SK-N-SH treated with all-trans-retinoic acid at 6 μM for 48 hours (cell line): ENCODE data around the gene NFS1.

Experiments used
- ATAC-seq: fragments of 200-7000 bp; cut with Tn5 transposase; 3 replicates; pipeline ENCODE4 v1.9.1; 2020; ENCODE audit warnings: mild to moderate bottlenecking, moderate library complexity
- ARNTL ChIP-seq: fragments of 450-650 bp; formaldehyde crosslinking; IDR thresholded peaks from 2 replicates; pipeline ENCODE4 v1.5.0; 2020; ENCODE audit warnings: low read depth, mild to moderate bottlenecking, moderate library complexity, borderline replicate concordance
- BACH2 ChIP-seq: fragments of 250-450 bp; sonication (Bioruptor Pico); IDR thresholded peaks from 2 replicates; pipeline ENCODE4 v1.9.0; 2021; ENCODE audit warnings: mild to moderate bottlenecking, borderline replicate concordance
- CSDC2 ChIP-seq: fragments of 250-450 bp; sonication (Bioruptor Pico); IDR thresholded peaks from 2 replicates; pipeline ENCODE4 v1.5.0; 2020; ENCODE audit warnings: mild to moderate bottlenecking, moderate library complexity
- ESRRG ChIP-seq: fragments of 250-450 bp; sonication (Bioruptor Pico); IDR thresholded peaks from 2 replicates; pipeline ENCODE4 v1.6.1; 2021; ENCODE audit warnings: mild to moderate bottlenecking
- ISL1 ChIP-seq: fragments of 250-450 bp; sonication (Bioruptor Pico); IDR thresholded peaks from 2 replicates; pipeline ENCODE4 v2.1.2; 2022; ENCODE audit warnings: mild to moderate bottlenecking, moderate library complexity
- PPARA ChIP-seq: fragments of 250-450 bp; sonication (Bioruptor Pico); IDR thresholded peaks from 2 replicates; pipeline ENCODE4 v1.5.0; 2020; ENCODE audit warnings: mild to moderate bottlenecking, borderline replicate concordance
- RARB ChIP-seq: fragments of 250-450 bp; sonication (Bioruptor Pico); IDR thresholded peaks from 2 replicates; pipeline ENCODE4 v1.8.0; 2021; ENCODE audit warnings: mild to moderate bottlenecking, moderate library complexity
- SNAI2 ChIP-seq: fragments of 250-450 bp; sonication (Bioruptor Pico); IDR thresholded peaks from 2 replicates; pipeline ENCODE4 v1.5.0; 2020; ENCODE audit warnings: mild to moderate bottlenecking, moderate library complexity
- TCF4 ChIP-seq: fragments of 250-450 bp; sonication (Bioruptor Pico); IDR thresholded peaks from 2 replicates; pipeline ENCODE4 v1.8.0; 2021; ENCODE audit warnings: mild to moderate bottlenecking, moderate library complexity, borderline replicate concordance
- TOX ChIP-seq: fragments of 250-450 bp; sonication (Bioruptor Pico); IDR thresholded peaks from 2 replicates; pipeline ENCODE4 v1.8.0; 2021; ENCODE audit warnings: mild to moderate bottlenecking, moderate library complexity, borderline replicate concordance
- ZC3H10 ChIP-seq: fragments of 250-450 bp; sonication (Bioruptor Pico); IDR thresholded peaks from 2 replicates; pipeline ENCODE4 v1.5.1; 2021; ENCODE audit warnings: mild to moderate bottlenecking, moderate library complexity
- ZFP3 ChIP-seq: fragments of 250-450 bp; sonication (Bioruptor Pico); IDR thresholded peaks from 2 replicates; pipeline ENCODE4 v1.5.0; 2020; ENCODE audit warnings: mild to moderate bottlenecking, moderate library complexity
- ZFP30 ChIP-seq: fragments of 450-650 bp; formaldehyde crosslinking; IDR thresholded peaks from 2 replicates; pipeline ENCODE4 v1.5.0; 2022; ENCODE audit warnings: mild to moderate bottlenecking, moderate library complexity
- ZNF565 ChIP-seq: fragments of 450-650 bp; formaldehyde crosslinking; conservative IDR thresholded peaks from 2 replicates; pipeline ENCODE4 v1.5.0; 2020; ENCODE audit warnings: low read depth, mild to moderate bottlenecking, moderate library complexity
- ZNF70 ChIP-seq: fragments of 450-650 bp; formaldehyde crosslinking; IDR thresholded peaks from 2 replicates; pipeline ENCODE4 v1.5.0; 2020; ENCODE audit warnings: mild to moderate bottlenecking, moderate library complexity
- ZNF8 ChIP-seq: fragments of 450-650 bp; formaldehyde crosslinking; IDR thresholded peaks from 2 replicates; pipeline ENCODE4 v1.5.0; 2020; ENCODE audit warnings: mild to moderate bottlenecking, moderate library complexity
- TF ChIP-seq, protein P1 (sequence below): fragments of 250-450 bp; sonication (Bioruptor Pico); IDR thresholded peaks from 2 replicates; pipeline ENCODE4 v1.8.0; 2020; ENCODE audit warnings: mild to moderate bottlenecking, moderate library complexity, borderline replicate concordance
- TF ChIP-seq, protein P2 (sequence below): fragments of 250-450 bp; sonication (Bioruptor Pico); IDR thresholded peaks from 2 replicates; pipeline ENCODE4 v1.5.1; 2021; ENCODE audit warnings: mild to moderate bottlenecking, moderate library complexity
- TF ChIP-seq, protein P3 (sequence below): fragments of 250-450 bp; sonication (Bioruptor Pico); IDR thresholded peaks from 2 replicates; pipeline ENCODE4 v1.5.0; 2020; ENCODE audit warnings: mild to moderate bottlenecking, moderate library complexity
- TF ChIP-seq, protein P4 (sequence below): fragments of 250-450 bp; sonication (Bioruptor Pico); IDR thresholded peaks from 2 replicates; pipeline ENCODE4 v1.5.1; 2020; ENCODE audit warnings: low read depth, mild to moderate bottlenecking, moderate library complexity
- TF ChIP-seq, protein P5 (sequence below): fragments of 250-450 bp; sonication (Bioruptor Pico); IDR thresholded peaks from 2 replicates; pipeline ENCODE4 v1.8.0; 2021; ENCODE audit warnings: low read depth, mild to moderate bottlenecking, moderate library complexity, borderline replicate concordance

The NFS1 gene

DNA sequence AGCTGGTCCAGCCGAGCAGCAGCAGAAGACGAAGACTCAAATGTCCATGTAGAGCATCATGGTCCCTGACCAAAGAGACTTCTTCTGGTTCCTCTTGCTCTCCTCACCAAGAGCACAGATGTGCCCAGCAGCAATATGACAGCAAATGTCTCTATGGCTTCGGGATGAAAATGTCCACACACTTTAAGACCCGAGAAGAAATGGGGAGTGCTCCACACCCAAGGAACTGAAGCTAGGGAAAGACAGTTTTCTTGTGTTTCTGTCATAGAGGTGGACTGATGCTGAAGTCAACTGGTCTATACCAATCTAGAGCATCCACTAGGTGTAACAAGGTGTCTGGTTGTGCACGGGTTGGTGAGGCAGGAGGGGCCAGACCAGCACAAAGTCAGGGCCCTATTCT, 29.9 kb downstream of the NFS1 start (continued):
- TF ChIP-seq, protein P1, sequence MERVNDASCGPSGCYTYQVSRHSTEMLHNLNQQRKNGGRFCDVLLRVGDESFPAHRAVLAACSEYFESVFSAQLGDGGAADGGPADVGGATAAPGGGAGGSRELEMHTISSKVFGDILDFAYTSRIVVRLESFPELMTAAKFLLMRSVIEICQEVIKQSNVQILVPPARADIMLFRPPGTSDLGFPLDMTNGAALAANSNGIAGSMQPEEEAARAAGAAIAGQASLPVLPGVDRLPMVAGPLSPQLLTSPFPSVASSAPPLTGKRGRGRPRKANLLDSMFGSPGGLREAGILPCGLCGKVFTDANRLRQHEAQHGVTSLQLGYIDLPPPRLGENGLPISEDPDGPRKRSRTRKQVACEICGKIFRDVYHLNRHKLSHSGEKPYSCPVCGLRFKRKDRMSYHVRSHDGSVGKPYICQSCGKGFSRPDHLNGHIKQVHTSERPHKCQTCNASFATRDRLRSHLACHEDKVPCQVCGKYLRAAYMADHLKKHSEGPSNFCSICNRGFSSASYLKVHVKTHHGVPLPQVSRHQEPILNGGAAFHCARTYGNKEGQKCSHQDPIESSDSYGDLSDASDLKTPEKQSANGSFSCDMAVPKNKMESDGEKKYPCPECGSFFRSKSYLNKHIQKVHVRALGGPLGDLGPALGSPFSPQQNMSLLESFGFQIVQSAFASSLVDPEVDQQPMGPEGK: no peak
- TF ChIP-seq TCF4 (CRISPR knock-in tag): no peak
- TF ChIP-seq ISL1: no peak
- TF ChIP-seq BACH2: no peak
- no peak for TF ChIP-seq ZNF70 (CRISPR knock-in tag)
- TF ChIP-seq, protein P2, sequence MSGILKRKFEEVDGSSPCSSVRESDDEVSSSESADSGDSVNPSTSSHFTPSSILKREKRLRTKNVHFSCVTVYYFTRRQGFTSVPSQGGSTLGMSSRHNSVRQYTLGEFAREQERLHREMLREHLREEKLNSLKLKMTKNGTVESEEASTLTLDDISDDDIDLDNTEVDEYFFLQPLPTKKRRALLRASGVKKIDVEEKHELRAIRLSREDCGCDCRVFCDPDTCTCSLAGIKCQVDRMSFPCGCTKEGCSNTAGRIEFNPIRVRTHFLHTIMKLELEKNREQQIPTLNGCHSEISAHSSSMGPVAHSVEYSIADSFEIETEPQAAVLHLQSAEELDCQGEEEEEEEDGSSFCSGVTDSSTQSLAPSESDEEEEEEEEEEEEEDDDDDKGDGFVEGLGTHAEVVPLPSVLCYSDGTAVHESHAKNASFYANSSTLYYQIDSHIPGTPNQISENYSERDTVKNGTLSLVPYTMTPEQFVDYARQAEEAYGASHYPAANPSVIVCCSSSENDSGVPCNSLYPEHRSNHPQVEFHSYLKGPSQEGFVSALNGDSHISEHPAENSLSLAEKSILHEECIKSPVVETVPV (CRISPR knock-in tag): no peak
- TF ChIP-seq ZFP30 (CRISPR knock-in tag): no peak

DNA sequence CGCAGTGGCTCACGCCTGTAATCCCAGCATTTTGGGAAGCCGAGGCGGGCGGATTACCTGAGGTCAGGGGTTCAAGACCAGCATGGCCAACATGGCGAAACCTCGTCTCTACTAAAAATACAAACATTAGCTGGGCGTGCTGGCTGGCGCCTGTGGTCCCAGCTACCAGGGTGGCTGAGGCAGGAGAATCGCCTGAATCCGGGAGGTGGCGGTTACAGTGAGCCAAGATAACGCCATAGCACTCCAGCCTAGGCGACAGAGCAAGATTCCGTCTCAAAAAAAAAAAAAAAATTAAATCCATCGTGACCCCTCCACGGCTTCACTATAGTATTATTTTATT, 33.2 kb downstream of the NFS1 start:
- TF ChIP-seq TOX (CRISPR knock-in tag) (no peak), ARNTL (no peak), ZNF8 (CRISPR knock-in tag) (no peak), TCF4 (CRISPR knock-in tag) (no peak), SNAI2 (CRISPR knock-in tag) (no peak), ZC3H10 (CRISPR knock-in tag) (no peak), BACH2 (no peak), ZNF70 (CRISPR knock-in tag) (no peak), ISL1 (no peak), ESRRG (CRISPR knock-in tag) (no peak), ZFP30 (CRISPR knock-in tag) (no peak), RARB (CRISPR knock-in tag) (no peak), ZNF565 (CRISPR knock-in tag) (no peak), CSDC2 (no peak), ZFP3 (CRISPR knock-in tag) (no peak), PPARA (no peak)
- TF ChIP-seq, protein P3, sequence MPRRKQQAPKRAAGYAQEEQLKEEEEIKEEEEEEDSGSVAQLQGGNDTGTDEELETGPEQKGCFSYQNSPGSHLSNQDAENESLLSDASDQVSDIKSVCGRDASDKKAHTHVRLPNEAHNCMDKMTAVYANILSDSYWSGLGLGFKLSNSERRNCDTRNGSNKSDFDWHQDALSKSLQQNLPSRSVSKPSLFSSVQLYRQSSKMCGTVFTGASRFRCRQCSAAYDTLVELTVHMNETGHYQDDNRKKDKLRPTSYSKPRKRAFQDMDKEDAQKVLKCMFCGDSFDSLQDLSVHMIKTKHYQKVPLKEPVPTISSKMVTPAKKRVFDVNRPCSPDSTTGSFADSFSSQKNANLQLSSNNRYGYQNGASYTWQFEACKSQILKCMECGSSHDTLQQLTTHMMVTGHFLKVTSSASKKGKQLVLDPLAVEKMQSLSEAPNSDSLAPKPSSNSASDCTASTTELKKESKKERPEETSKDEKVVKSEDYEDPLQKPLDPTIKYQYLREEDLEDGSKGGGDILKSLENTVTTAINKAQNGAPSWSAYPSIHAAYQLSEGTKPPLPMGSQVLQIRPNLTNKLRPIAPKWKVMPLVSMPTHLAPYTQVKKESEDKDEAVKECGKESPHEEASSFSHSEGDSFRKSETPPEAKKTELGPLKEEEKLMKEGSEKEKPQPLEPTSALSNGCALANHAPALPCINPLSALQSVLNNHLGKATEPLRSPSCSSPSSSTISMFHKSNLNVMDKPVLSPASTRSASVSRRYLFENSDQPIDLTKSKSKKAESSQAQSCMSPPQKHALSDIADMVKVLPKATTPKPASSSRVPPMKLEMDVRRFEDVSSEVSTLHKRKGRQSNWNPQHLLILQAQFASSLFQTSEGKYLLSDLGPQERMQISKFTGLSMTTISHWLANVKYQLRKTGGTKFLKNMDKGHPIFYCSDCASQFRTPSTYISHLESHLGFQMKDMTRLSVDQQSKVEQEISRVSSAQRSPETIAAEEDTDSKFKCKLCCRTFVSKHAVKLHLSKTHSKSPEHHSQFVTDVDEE (CRISPR knock-in tag): no peak
- TF ChIP-seq, protein P4, sequence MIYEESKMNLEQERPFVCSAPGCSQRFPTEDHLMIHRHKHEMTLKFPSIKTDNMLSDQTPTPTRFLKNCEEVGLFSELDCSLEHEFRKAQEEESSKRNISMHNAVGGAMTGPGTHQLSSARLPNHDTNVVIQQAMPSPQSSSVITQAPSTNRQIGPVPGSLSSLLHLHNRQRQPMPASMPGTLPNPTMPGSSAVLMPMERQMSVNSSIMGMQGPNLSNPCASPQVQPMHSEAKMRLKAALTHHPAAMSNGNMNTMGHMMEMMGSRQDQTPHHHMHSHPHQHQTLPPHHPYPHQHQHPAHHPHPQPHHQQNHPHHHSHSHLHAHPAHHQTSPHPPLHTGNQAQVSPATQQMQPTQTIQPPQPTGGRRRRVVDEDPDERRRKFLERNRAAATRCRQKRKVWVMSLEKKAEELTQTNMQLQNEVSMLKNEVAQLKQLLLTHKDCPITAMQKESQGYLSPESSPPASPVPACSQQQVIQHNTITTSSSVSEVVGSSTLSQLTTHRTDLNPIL (CRISPR knock-in tag): no peak
- TF ChIP-seq, protein P2 (CRISPR knock-in tag): no peak
- TF ChIP-seq, protein P5, sequence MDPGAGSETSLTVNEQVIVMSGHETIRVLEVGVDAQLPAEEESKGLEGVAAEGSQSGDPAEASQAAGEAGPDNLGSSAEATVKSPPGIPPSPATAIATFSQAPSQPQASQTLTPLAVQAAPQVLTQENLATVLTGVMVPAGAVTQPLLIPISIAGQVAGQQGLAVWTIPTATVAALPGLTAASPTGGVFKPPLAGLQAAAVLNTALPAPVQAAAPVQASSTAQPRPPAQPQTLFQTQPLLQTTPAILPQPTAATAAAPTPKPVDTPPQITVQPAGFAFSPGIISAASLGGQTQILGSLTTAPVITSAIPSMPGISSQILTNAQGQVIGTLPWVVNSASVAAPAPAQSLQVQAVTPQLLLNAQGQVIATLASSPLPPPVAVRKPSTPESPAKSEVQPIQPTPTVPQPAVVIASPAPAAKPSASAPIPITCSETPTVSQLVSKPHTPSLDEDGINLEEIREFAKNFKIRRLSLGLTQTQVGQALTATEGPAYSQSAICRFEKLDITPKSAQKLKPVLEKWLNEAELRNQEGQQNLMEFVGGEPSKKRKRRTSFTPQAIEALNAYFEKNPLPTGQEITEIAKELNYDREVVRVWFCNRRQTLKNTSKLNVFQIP: no peak
- TF ChIP-seq, all 23 proteins: peak for 0
- no peak for ATAC-seq
